Measurements from ENCODE around the gene ACTL6B. TPM values are rescaled to one million over a fixed set of nuclear protein-coding genes. Genes with fewer than 3 reads are reported as not detected.

ACTL6B gene
- total and polyA plus RNA-seq, 2 of the 13 experiments (the other 11 are each of a cell fraction or from before 2014, with no cell fraction given), result not detected

DNA sequence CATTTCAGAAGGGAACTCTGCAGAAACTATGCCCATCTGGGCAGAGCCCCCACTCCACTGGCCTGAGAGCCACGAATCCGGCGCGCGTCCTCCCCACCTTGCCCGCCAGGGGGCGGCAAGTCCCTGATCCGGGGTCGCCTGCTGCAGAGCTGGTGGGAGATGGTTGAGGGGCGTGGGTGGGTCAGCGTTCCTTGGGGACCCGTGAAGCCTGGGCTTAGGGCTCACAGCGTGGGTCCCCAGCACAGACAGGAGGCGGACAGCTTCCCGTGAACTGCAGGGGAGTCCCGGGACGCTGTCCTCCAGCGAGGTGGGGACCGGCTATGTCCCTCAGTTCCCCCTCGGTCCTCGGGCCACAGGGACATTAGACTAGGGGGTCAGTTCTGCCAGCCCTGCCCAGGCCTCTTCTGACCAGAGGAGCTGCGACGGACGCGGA is 49.1 kb upstream of the ACTL6B start (continued):
- TF ChIP-seq ZNF264 (CRISPR knock-in tag; IDR thresholded peaks at IDR 0.05) (peak; percentile 45; the same call in 1 of the 2 replicates), KLF15 (CRISPR knock-in tag; IDR thresholded peaks at IDR 0.05; ENCODE audit: borderline replicate concordance) (no peak), SAFB2 (CRISPR knock-in tag; IDR thresholded peaks at IDR 0.05; ENCODE audit: borderline replicate concordance, low read depth) (peak; percentile 69; the same call in 1 of the 2 replicates), FOSL1 (CRISPR knock-in tag; IDR thresholded peaks at IDR 0.05; ENCODE audit: borderline replicate concordance) (no peak), ZNF446 (CRISPR knock-in tag; IDR thresholded peaks at IDR 0.05) (peak; percentile 84), MIER3 (CRISPR knock-in tag; IDR thresholded peaks at IDR 0.05; ENCODE audit: borderline replicate concordance) (0 out of 2 replicates have a peak, but pooled peaks have one; percentile 21), HMGA1 (CRISPR knock-in tag; conservative IDR thresholded peaks at IDR 0.05) (no peak), CEBPB (IDR thresholded peaks at IDR 0.05; ENCODE audit: borderline replicate concordance, low read depth, low read length) (no peak), ISX (CRISPR knock-in tag; conservative IDR thresholded peaks at IDR 0.05) (no peak), ZFP36L1 (CRISPR knock-in tag; IDR thresholded peaks at IDR 0.05) (no peak), RAD21 (CRISPR knock-in tag; IDR thresholded peaks at IDR 0.05) (peak; percentile 85), ZNF260 (CRISPR knock-in tag; IDR thresholded peaks at IDR 0.05; ENCODE audit: borderline replicate concordance, low read depth) (no peak), SRY (CRISPR knock-in tag; IDR thresholded peaks at IDR 0.05) (no peak), NFE2L1 (CRISPR knock-in tag; IDR thresholded peaks at IDR 0.05; ENCODE audit: borderline replicate concordance) (no peak), KDM3A (CRISPR knock-in tag; IDR thresholded peaks at IDR 0.05; ENCODE audit: low read depth) (no peak), RXRB (CRISPR knock-in tag; IDR thresholded peaks at IDR 0.05; ENCODE audit: borderline replicate concordance) (no peak), FOXK1 (CRISPR knock-in tag; IDR thresholded peaks at IDR 0.05; ENCODE audit: borderline replicate concordance, low read depth) (no peak), ZNF441 (CRISPR knock-in tag; IDR thresholded peaks at IDR 0.05; ENCODE audit: borderline replicate concordance) (no peak)
- TF ChIP-seq, protein P1, sequence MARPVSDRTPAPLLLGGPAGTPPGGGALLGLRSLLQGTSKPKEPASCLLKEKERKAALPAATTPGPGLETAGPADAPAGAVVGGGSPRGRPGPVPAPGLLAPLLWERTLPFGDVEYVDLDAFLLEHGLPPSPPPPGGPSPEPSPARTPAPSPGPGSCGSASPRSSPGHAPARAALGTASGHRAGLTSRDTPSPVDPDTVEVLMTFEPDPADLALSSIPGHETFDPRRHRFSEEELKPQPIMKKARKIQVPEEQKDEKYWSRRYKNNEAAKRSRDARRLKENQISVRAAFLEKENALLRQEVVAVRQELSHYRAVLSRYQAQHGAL (CRISPR knock-in tag; IDR thresholded peaks at IDR 0.05; ENCODE audit: not compliant biosample characterization), result no peak
- TF ChIP-seq, protein P2, sequence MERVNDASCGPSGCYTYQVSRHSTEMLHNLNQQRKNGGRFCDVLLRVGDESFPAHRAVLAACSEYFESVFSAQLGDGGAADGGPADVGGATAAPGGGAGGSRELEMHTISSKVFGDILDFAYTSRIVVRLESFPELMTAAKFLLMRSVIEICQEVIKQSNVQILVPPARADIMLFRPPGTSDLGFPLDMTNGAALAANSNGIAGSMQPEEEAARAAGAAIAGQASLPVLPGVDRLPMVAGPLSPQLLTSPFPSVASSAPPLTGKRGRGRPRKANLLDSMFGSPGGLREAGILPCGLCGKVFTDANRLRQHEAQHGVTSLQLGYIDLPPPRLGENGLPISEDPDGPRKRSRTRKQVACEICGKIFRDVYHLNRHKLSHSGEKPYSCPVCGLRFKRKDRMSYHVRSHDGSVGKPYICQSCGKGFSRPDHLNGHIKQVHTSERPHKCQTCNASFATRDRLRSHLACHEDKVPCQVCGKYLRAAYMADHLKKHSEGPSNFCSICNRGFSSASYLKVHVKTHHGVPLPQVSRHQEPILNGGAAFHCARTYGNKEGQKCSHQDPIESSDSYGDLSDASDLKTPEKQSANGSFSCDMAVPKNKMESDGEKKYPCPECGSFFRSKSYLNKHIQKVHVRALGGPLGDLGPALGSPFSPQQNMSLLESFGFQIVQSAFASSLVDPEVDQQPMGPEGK (CRISPR knock-in tag; IDR thresholded peaks at IDR 0.05), result peak; percentile 80
- TF ChIP-seq, protein P3, sequence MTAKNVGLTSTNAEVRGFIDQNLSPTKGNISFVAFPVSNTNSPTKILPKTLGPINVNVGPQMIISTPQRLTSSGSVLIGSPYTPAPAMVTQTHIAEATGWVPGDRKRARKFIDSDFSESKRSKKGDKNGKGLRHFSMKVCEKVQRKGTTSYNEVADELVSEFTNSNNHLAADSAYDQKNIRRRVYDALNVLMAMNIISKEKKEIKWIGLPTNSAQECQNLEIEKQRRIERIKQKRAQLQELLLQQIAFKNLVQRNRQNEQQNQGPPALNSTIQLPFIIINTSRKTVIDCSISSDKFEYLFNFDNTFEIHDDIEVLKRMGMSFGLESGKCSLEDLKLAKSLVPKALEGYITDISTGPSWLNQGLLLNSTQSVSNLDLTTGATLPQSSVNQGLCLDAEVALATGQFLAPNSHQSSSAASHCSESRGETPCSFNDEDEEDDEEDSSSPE (CRISPR knock-in tag; IDR thresholded peaks at IDR 0.05), result no peak
- TF ChIP-seq, protein P4, sequence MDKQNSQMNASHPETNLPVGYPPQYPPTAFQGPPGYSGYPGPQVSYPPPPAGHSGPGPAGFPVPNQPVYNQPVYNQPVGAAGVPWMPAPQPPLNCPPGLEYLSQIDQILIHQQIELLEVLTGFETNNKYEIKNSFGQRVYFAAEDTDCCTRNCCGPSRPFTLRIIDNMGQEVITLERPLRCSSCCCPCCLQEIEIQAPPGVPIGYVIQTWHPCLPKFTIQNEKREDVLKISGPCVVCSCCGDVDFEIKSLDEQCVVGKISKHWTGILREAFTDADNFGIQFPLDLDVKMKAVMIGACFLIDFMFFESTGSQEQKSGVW (CRISPR knock-in tag; IDR thresholded peaks at IDR 0.05; ENCODE audit: borderline replicate concordance), result no peak
- TF ChIP-seq, protein P5, sequence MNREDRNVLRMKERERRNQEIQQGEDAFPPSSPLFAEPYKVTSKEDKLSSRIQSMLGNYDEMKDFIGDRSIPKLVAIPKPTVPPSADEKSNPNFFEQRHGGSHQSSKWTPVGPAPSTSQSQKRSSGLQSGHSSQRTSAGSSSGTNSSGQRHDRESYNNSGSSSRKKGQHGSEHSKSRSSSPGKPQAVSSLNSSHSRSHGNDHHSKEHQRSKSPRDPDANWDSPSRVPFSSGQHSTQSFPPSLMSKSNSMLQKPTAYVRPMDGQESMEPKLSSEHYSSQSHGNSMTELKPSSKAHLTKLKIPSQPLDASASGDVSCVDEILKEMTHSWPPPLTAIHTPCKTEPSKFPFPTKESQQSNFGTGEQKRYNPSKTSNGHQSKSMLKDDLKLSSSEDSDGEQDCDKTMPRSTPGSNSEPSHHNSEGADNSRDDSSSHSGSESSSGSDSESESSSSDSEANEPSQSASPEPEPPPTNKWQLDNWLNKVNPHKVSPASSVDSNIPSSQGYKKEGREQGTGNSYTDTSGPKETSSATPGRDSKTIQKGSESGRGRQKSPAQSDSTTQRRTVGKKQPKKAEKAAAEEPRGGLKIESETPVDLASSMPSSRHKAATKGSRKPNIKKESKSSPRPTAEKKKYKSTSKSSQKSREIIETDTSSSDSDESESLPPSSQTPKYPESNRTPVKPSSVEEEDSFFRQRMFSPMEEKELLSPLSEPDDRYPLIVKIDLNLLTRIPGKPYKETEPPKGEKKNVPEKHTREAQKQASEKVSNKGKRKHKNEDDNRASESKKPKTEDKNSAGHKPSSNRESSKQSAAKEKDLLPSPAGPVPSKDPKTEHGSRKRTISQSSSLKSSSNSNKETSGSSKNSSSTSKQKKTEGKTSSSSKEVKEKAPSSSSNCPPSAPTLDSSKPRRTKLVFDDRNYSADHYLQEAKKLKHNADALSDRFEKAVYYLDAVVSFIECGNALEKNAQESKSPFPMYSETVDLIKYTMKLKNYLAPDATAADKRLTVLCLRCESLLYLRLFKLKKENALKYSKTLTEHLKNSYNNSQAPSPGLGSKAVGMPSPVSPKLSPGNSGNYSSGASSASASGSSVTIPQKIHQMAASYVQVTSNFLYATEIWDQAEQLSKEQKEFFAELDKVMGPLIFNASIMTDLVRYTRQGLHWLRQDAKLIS (CRISPR knock-in tag; IDR thresholded peaks at IDR 0.05), result no peak
